ENCODE results near the gene BTN2A1. TPM values are rescaled to one million over a fixed set of nuclear protein-coding genes. Genes with fewer than 3 reads are reported as not detected.

BTN2A1 gene
- total and polyA plus RNA-seq, 2 donors from 2014 or later, result 15.6 to 19.1 TPM

GRCh38 chr6:26475823-26476729 lies 18.3 kb downstream of the BTN2A1 start:
- H3K27ac ChIP-seq (ENCODE audit: low read depth in 2 of 2, low read length in 2 of 2), result no peak overlapping the region
- TF ChIP-seq CTCF (IDR thresholded peaks at IDR 0.05; ENCODE audit: borderline replicate concordance, extremely low read depth, insufficient read depth), result no peak
- H3K4me3 ChIP-seq (ENCODE audit: low read length in 3 of 3), result no peak overlapping the region
- no peak overlapping the region for H3K9ac ChIP-seq (ENCODE audit: low read length in 3 of 3)
- peaks cover 0 to 5% (median 4%) of the 10 kb centered on the region in 3 donors for H3K4me1 ChIP-seq (ENCODE audit: control insufficient read depth in 2 of 3, insufficient read depth in 2 of 3, low read depth in 1 of 3, low read length in 3 of 3)
- DNase-seq, result no peak
- no peaks in the 10 kb centered on the region for H3K36me3 ChIP-seq (ENCODE audit: control insufficient read depth in 2 of 3, insufficient read depth in 3 of 3, low read length in 3 of 3)
- intact Hi-C loops (cut with DNase I), result no loop called here
- H3K9me3 ChIP-seq (ENCODE audit: control insufficient read depth in 2 of 3, insufficient read depth in 1 of 3, low read length in 3 of 3), result no peaks in the 10 kb centered on the region
- H3K27me3 ChIP-seq (ENCODE audit: control insufficient read depth, insufficient read depth, low read length), result no peaks in the 10 kb centered on the region
- FAIRE-seq, result no peak

GRCh38 chr6:26476896-26477295 lies 19.1 kb downstream of the BTN2A1 start:
- Histone ChIP-seq H3K27me3 (ENCODE audit: control insufficient read depth, insufficient read depth, low read length) (no peaks in the 10 kb centered on the region), H3K27ac (ENCODE audit: low read depth in 2 of 2, low read length in 2 of 2) (no peak overlapping the region), H3K4me1 (ENCODE audit: control insufficient read depth in 2 of 3, insufficient read depth in 2 of 3, low read depth in 1 of 3, low read length in 3 of 3) (peaks cover 0 to 5% (median 4%) of the 10 kb centered on the region in 3 donors), H3K9ac (ENCODE audit: low read length in 3 of 3) (no peak overlapping the region), H3K4me3 (ENCODE audit: low read length in 3 of 3) (no peak overlapping the region), H3K36me3 (ENCODE audit: control insufficient read depth in 2 of 3, insufficient read depth in 3 of 3, low read length in 3 of 3) (no peaks in the 10 kb centered on the region), H3K9me3 (ENCODE audit: control insufficient read depth in 2 of 3, insufficient read depth in 1 of 3, low read length in 3 of 3) (no peaks in the 10 kb centered on the region)
- DNase-seq, result no peak
- intact Hi-C loops (cut with DNase I), result no loop called here
- no peak for TF ChIP-seq CTCF (IDR thresholded peaks at IDR 0.05; ENCODE audit: borderline replicate concordance, extremely low read depth, insufficient read depth)
- FAIRE-seq, result no peak

DNA sequence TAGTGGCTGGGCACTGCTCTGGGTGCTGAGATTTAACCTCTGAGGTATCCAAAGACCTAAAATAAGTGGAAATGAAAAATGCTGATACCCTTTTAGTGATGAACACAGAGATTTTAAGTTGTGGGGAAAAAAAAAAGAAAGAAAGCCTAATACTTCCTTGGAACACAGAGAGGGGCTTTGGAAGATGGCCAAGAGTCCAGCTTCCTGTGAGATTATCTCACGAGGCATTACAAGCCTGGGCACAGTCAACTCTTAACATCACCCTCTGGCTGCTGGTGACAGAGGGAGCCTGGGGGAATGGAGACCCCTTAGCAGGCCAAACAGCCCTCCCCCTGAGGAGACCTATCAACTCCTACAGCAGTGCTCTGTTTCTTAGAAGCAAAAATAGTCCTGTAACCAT lies 19.7 kb downstream of the BTN2A1 start:
- Histone ChIP-seq H3K4me3 (ENCODE audit: low read length in 3 of 3) (no peak overlapping the region), H3K27ac (ENCODE audit: low read depth in 2 of 2, low read length in 2 of 2) (no peak overlapping the region), H3K9me3 (ENCODE audit: control insufficient read depth in 2 of 3, insufficient read depth in 1 of 3, low read length in 3 of 3) (no peaks in the 10 kb centered on the region), H3K9ac (ENCODE audit: low read length in 3 of 3) (no peak overlapping the region), H3K36me3 (ENCODE audit: control insufficient read depth in 2 of 3, insufficient read depth in 3 of 3, low read length in 3 of 3) (no peaks in the 10 kb centered on the region), H3K4me1 (ENCODE audit: control insufficient read depth in 2 of 3, insufficient read depth in 2 of 3, low read depth in 1 of 3, low read length in 3 of 3) (peaks cover 0 to 5% (median 4%) of the 10 kb centered on the region in 3 donors), H3K27me3 (ENCODE audit: control insufficient read depth, insufficient read depth, low read length) (no peaks in the 10 kb centered on the region)
- intact Hi-C loops (cut with DNase I), result no loop called here
- no peak for TF ChIP-seq CTCF (IDR thresholded peaks at IDR 0.05; ENCODE audit: borderline replicate concordance, extremely low read depth, insufficient read depth)
- DNase-seq (peak in 1 of 5 donors; percentile 28), FAIRE-seq (no peak)
